Subcutaneous preadipocyte (primary cell): Measurements from ENCODE around the gene NAPSA. TPM values are rescaled to one million over a fixed set of nuclear protein-coding genes. Genes with fewer than 3 reads are reported as not detected.

Experiments
- total RNA-seq: library from RNA; depleted of rRNA; stranded (reverse); fragments of >200 nt; gene quantifications from 2 replicates; pipeline ENCODE4 v1.2.3, GENCODE V29; 2012

The NAPSA gene
- under 0.01 and 0.20 TPM in 2 replicates for total RNA-seq

DNA sequence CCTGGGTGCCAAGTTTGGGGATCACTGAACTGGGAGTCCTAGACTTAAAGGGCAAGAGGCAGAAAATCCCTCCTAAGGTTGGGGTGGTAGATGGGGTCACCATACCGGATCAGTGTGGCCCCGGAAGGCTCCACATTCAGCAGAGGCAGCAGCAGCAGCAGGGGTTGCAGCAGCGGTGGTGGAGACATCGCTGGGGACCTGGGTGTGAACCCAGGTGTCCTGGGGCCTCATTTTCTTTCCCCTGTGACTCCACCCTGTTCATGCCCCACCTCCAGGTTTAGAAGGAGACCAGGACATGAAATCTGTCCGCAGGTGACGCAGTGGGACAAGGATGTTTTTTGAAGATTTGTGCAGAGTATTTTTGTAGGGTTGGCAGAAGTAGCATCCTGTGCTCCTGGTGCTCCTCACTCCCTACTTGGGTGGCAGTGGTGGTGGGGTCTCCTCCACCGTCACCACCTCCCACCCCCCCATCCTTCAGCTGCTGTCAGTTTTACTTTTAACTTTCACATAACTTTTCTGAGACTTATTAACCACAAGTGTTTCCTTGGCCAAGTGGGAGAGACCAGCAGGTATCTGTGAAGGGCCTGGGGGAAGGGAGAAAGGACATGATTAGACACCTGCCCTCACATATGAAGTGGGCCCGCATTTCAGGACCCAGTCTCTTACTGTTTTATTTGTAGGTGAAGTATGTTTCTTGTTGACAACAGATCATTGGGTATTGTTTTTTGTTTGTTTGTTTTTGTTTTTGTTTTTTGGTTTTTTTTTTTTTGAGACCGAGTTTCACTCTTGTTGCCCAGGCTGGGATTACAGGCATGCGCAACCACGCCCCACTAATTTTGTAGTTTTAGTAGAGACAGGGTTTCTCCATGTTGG, at the start of gene NAPSA:
NAPSA (minus strand) TSS at position 206 of the 873 bp plus-strand sequence; CDS start at position 188, 18 bp downstream.

DNA sequence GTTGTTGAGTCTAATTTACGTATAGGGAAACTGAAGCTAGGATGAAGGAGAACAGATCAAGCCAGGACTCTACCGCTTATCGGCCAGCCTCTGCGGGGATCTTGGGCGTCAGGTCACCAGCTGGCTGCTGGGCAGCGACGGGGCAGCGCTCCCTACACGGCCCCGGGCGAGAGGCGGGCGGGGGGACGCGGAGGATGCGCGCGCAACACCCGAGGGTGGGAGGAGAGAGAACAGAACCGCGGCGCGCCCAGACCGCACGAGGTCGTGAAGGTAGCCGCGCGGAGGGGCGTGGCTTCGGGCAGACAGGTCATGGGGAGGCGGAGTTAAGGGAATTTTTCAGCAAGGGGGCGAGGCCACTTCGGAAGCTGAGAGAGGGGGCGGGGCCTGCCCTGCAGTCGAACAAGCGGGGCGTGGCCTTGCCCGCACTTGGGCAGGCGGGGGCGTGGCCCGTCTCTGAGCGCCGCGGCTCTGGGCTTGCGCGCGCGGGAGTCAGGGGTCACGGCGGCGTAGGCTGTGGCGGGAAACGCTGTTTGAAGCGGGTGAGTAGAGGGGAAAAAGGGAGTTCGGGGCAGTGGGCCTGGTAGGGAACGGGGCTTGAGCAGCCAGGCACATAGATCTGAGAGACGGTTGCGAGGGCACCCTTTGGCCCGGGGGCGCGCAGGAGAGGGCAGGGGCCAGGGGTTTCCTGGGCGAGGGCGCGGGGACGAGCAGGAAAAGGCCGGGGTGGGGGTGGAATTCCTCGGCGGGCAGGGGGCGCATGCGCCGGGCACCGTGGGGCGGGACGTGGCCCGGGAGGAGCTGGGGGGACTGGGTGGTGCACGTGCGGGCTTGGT, 18.6 kb upstream of the NAPSA start, which contains the start of gene POLD1:
POLD1 (plus strand) TSS at position 496 of the 833 bp plus-strand sequence. CDS start 14,505 bp downstream, outside the sequence.

DNA sequence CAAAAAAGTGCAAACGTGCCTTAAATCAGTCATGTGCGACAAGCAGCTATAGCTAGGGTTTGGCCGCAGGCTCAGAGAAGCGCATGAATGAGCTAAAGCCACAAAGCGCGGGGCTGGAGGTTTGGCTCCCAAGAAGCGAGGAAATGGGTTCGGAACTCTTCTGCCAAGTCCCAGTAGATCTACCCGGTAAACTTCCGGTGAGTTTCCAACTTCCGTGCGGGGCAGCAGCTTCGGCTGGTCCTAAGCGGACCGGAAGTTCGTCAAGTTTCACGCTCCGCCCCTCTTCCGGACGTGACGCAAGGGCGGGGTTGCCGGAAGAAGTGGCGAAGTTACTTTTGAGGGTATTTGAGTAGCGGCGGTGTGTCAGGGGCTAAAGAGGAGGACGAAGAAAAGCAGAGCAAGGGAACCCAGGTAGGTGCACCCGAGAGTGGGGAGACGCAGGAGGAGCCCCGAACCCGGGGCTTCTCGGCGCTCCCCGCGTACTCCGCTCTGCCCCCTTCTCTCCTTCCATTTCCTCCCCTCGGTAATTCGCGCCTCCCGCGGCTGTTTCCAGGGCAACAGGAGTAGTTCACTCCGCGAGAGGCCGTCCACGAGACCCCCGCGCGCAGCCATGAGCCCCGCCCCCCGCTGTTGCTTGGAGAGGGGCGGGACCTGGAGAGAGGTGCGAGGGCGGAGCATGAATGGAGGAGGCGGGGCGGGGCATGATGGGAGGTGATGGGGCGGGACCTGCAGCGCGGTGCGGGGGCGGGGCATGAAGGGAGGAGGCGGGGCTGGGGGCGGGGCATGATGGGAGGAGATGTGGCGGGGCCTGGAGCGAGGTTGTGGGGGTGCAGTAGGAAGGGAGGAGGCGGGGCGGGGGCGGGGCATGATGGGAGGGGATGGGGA, 11.0 kb upstream of the NAPSA start, which contains the start of gene NR1H2:
NR1H2 (plus strand) TSS at position 292 of the 885 bp plus-strand sequence. CDS start 1,149 bp downstream, outside the sequence.

DNA sequence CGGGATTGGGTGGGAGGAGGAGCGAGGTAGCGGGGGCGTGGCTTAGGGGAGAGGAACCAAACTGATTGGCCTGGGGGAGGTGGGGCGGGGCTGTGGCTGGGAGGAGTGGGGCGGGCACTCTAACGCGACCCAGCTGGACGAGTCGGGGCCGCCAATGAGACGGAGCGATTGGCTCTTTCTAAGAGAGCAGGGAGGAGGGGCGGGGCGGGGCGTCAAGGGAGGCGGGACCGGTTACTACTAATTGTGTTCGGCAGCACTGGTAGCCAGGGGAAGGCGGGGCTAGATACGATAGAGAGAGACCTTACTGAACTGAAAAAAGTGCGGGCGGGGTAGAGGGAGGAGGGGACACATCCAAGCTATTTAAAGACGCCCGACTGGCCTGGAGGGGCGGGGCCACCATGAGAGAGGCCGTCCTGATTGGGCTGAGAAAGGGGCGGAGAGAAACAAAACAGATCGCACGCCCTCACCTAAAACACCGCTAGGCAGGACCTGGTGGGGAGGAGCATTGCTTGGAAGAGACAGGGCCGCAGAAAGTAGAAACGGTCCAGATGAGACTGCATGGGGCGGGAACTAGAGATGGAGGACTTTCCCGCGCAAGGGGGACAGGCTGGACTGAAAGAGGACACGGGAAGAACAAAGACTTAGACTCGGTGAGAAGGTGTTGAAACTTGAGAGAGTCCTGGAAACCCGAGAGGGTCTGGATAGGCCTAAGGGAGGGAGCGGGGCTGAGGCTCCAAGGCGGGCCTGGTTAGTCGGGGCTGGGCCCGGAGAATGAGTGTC, 36.1 kb downstream of the NAPSA start, which contains the start of gene KCNC3:
KCNC3 (minus strand) TSS at position 232 of the 780 bp plus-strand sequence. CDS start 295 bp downstream, outside the sequence.

Other genes with a start within 250 kb of the NAPSA start
- not detected in 2 replicates for gene IZUMO2, start 202.4 kb downstream of the NAPSA start, total RNA-seq
- gene MYH14, start 162.0 kb downstream of the NAPSA start, total RNA-seq = not detected in 2 replicates
- gene KCNC3, start 36.3 kb downstream of the NAPSA start, total RNA-seq = under 0.01 TPM in 1 of 2 replicates, not detected in the other
- gene NR1H2, start 10.8 kb upstream of the NAPSA start, total RNA-seq = 60.2 and 75.7 TPM in 2 replicates
- gene POLD1, start 18.7 kb upstream of the NAPSA start, total RNA-seq = 42.6 and 64.7 TPM in 2 replicates
- gene SPIB, start 53.3 kb upstream of the NAPSA start, total RNA-seq = not detected in 2 replicates
- gene MYBPC2, start 67.3 kb upstream of the NAPSA start, total RNA-seq = not detected in 2 replicates
- gene EMC10, start 110.9 kb upstream of the NAPSA start, total RNA-seq = 23.5 and 25.2 TPM in 2 replicates
- not detected in 2 replicates for gene GARIN5A, start 111.2 kb upstream of the NAPSA start, total RNA-seq
- gene JOSD2, start 145.6 kb upstream of the NAPSA start, total RNA-seq = 22.3 and 32.3 TPM in 2 replicates
- not detected in 2 replicates for gene ASPDH, start 148.3 kb upstream of the NAPSA start, total RNA-seq
- under 0.01 TPM in 2 replicates for gene LRRC4B, start 202.8 kb upstream of the NAPSA start, total RNA-seq